ENCODE results near the gene TREML1. TPM values are rescaled to one million over a fixed set of nuclear protein-coding genes. Genes with fewer than 3 reads are reported as not detected.

TREML1 gene
- total and polyA plus RNA-seq, 7 donors = 0.04 to 0.39 TPM; not detected in 5

DNA sequence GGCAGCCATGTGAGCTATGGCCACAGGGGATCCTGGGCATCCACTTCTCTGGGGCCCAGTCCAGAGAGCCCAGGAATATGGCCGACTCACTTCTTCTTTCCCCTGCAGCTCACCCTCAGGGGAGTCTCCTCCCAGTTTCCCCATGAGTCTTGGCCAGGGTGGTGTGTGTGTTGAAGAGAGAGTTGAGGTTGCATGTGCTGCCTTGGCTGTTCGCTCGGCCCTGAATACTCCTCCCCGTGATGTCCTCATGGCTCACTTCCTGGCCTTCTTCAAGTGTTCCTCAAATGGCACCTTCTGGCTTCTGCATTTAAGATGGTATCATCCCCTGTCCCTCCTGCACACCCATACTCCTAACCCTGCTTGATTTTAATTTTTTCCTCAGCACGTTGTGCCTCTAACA is 3.2 kb upstream of the TREML1 start:
- DNase-seq (no peak), ATAC-seq (no peak)
- Histone ChIP-seq H3K27me3 (ENCODE audit: insufficient read depth in 3 of 3, low read length in 2 of 3) (peaks cover 0 to 2% (median 0%) of the 10 kb centered on the region in 3 donors), H3K27ac (no peak overlapping the region), H3K4me3 (no peak overlapping the region), H3K9me3 (no peaks in the 10 kb centered on the region), H3K4me1 (no peaks in the 10 kb centered on the region), H3K36me3 (ENCODE audit: insufficient read depth in 1 of 2, low read depth in 1 of 2) (no peaks in the 10 kb centered on the region)
- intact Hi-C loops (cut with DNase I) = no loop called here
- TF ChIP-seq, protein P1, sequence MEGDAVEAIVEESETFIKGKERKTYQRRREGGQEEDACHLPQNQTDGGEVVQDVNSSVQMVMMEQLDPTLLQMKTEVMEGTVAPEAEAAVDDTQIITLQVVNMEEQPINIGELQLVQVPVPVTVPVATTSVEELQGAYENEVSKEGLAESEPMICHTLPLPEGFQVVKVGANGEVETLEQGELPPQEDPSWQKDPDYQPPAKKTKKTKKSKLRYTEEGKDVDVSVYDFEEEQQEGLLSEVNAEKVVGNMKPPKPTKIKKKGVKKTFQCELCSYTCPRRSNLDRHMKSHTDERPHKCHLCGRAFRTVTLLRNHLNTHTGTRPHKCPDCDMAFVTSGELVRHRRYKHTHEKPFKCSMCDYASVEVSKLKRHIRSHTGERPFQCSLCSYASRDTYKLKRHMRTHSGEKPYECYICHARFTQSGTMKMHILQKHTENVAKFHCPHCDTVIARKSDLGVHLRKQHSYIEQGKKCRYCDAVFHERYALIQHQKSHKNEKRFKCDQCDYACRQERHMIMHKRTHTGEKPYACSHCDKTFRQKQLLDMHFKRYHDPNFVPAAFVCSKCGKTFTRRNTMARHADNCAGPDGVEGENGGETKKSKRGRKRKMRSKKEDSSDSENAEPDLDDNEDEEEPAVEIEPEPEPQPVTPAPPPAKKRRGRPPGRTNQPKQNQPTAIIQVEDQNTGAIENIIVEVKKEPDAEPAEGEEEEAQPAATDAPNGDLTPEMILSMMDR (IDR thresholded peaks at IDR 0.05) = no peak
- WGBS, 3 donors = 89 to 90% (median 90%) methylated on average over 5 of the region's 5 CpGs

DNA sequence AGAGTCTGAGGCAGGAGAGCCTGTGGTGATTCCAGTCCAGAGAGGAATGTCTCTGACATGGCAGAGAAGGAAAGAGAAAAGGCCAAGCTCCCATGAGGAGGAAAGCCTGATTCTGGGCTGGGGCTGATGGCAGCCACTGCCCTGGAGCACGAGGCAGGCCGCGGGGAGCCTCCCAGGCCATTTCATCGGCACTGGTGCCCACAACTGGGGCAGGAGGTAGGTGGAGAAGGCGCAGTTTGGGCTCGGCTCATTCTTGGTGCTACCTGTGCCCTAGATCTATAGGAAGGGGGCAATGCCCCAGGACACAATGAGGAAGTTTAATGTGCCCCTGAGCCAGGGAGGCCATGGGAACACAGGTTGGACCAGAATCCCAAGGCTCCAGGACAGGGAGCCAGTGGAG is 2.6 kb upstream of the TREML1 start:
- Histone ChIP-seq H3K9me3 (no peaks in the 10 kb centered on the region), H3K4me3 (no peak overlapping the region), H3K4me1 (no peaks in the 10 kb centered on the region), H3K27ac (no peak overlapping the region), H3K36me3 (ENCODE audit: insufficient read depth in 1 of 2, low read depth in 1 of 2) (no peaks in the 10 kb centered on the region), H3K27me3 (ENCODE audit: insufficient read depth in 3 of 3, low read length in 2 of 3) (peaks cover 0 to 2% (median 0%) of the 10 kb centered on the region in 3 donors)
- DNase-seq (no peak), ATAC-seq (no peak)
- 85 to 98% (median 95%) methylated on average over 6 of the region's 6 CpGs for WGBS, 3 donors
- intact Hi-C loops (cut with DNase I) = no loop called here
- TF ChIP-seq, protein P1 (IDR thresholded peaks at IDR 0.05) = no peak

DNA sequence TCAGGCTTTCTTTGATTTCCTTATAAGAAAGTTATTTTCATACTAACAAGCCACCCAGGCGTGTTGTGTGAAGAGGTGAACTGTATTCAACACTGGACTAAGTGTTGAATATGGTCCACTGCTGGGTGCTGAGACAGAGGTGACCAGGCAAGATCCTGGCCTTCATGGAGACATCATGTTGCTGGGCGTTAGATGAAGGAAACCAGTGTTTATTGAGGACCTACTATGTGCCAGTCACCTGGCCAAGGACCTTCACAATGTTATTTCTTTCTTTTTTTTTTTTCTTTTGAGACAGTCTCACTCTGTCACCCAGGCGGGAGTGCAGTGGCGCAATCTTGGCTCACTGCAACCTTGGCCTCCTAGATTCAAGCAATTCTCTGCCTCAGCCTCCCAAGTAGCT is 1.9 kb upstream of the TREML1 start:
- Histone ChIP-seq H3K9me3 (no peaks in the 10 kb centered on the region), H3K36me3 (ENCODE audit: insufficient read depth in 1 of 2, low read depth in 1 of 2) (no peaks in the 10 kb centered on the region), H3K4me3 (no peak overlapping the region), H3K4me1 (no peaks in the 10 kb centered on the region), H3K27me3 (ENCODE audit: insufficient read depth in 3 of 3, low read length in 2 of 3) (peaks cover 0 to 2% (median 0%) of the 10 kb centered on the region in 3 donors), H3K27ac (no peak overlapping the region)
- no peak for DNase-seq
- ATAC-seq = no peak
- WGBS, 3 donors = 94 to 96% (median 95%) methylated on average over 4 of the region's 4 CpGs
- intact Hi-C loops (cut with DNase I) = no loop called here
- TF ChIP-seq, protein P1 (IDR thresholded peaks at IDR 0.05) = no peak

DNA sequence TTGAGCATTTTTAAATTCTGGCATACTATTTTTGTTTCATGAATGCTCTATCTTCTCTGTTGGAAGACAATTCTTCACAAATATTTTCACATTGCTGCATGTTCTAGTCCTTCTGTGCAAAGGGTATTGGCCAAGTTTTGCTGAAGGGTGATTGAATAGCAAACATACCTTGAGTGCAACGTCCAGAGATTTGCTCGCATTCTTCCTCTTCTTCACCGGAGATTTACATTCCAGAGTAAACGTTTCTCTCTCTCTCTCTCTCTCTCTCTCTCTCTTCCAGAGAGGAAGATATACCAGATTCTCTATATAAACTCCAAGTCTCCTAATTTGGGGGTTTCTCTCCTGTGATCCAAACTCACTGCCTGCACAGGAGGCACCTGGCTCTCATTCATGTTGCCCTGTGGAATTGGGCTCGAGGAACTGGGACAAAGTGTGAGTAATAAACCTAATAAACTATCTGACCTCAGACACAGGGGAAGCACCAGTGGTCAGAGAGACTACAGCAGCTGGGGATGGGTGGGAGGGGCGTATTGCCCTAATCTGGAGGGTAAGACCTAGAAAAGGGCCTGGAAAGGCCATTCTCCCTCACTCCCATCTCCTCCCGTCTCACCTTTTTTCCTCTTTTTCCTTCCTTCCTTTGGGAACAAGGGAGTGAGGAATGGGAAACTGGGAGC is 1.1 kb upstream of the TREML1 start:
- Histone ChIP-seq H3K27me3 (ENCODE audit: insufficient read depth in 3 of 3, low read length in 2 of 3) (peaks cover 0 to 2% (median 0%) of the 10 kb centered on the region in 3 donors), H3K4me3 (no peak overlapping the region), H3K36me3 (ENCODE audit: insufficient read depth in 1 of 2, low read depth in 1 of 2) (no peaks in the 10 kb centered on the region), H3K4me1 (no peaks in the 10 kb centered on the region), H3K9me3 (no peaks in the 10 kb centered on the region), H3K27ac (no peak overlapping the region)
- ATAC-seq (peak in 1 of 4 donors; percentile 32), DNase-seq (no peak)
- TF ChIP-seq, protein P1 (IDR thresholded peaks at IDR 0.05) = no peak
- WGBS, 3 donors = 27 to 37% (median 32%) methylated on average over 7 of the region's 7 CpGs
- intact Hi-C loops (cut with DNase I) = no loop called here

DNA sequence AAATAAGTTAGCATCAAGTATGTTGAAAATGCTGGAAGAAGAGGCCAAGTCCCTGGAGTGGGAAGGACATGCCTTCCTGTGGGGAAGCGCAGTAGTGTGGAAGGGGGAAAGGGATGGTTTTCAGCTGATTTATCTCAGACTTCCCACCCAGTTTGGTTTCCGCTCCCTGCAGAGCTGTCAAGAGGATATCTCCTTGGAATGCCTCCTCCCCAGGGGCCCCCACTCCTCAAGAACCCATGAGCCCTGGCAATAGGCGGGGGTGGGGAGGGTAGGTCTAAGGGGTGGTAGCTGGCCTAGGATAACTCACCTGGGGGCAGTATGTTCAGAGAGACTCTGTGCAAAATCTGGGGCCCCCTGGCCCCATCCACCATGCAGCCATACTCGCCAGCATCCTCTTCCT is 696 bp downstream of the TREML1 start:
- Histone ChIP-seq H3K36me3 (ENCODE audit: insufficient read depth in 1 of 2, low read depth in 1 of 2) (peaks cover 5 to 13% of the 10 kb centered on the region in 2 donors), H3K27ac (no peak overlapping the region), H3K4me1 (no peaks in the 10 kb centered on the region), H3K4me3 (no peak overlapping the region), H3K27me3 (ENCODE audit: insufficient read depth in 3 of 3, low read length in 2 of 3) (peaks cover 0 to under 1% (median 0%) of the 10 kb centered on the region in 3 donors), H3K9me3 (no peaks in the 10 kb centered on the region)
- DNase-seq = no peak
- no peak for ATAC-seq
- TF ChIP-seq, protein P1 (IDR thresholded peaks at IDR 0.05) = no peak
- intact Hi-C loops (cut with DNase I) = no loop called here
- 84 to 86% (median 85%) methylated on average over 3 to 4 of the region's 4 CpGs for WGBS, 3 donors
